Measurements from ENCODE around the gene TMTC2.

DNA sequence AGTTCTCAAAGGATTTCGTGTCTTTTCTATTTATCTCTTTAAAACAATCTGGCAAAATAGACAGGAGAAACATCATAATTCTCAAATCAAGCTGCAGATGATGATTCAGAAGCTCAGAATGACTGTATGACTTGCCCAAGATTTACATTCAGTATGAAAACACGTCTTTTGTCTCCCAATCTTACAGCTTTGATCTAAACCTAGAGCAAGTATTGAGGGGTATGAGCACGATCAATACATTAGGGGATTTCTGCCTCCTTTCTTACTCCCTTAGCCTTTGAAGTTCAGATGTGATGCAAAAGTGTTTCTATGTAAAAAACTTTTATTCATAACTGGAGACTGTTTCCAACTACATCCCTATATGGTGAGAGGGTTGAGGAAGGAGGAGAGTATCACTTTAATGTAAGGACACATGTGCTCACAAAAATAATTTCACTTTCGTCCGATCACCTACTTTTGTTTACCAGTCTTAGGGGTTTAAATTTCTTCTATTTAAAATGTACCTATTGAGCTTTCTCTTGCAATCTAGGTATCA, 454.8 kb downstream of the TMTC2 start:
- TF ChIP-seq ZNF274 (IDR thresholded peaks at IDR 0.05; ENCODE audit: low read depth, low read length) (no peak), YY1 (IDR thresholded peaks at IDR 0.05; ENCODE audit: insufficient read depth, insufficient read length) (no peak)
